T-helper 2 cell (primary cell): ENCODE measurements around the gene HNRNPUL2.
"Not testable (repeated sequence)": the region's sequence is repeated elsewhere in the genome, so short reads cannot be mapped to it uniquely, and the experiment has no call there.

Source experiments
- DNase-seq, 5 experiments: peaks; one replicate each; pipeline versions ENCODE4 v3.0.0 to v3.0.0-alpha.2; 2012 to 2022

HNRNPUL2 gene

DNA sequence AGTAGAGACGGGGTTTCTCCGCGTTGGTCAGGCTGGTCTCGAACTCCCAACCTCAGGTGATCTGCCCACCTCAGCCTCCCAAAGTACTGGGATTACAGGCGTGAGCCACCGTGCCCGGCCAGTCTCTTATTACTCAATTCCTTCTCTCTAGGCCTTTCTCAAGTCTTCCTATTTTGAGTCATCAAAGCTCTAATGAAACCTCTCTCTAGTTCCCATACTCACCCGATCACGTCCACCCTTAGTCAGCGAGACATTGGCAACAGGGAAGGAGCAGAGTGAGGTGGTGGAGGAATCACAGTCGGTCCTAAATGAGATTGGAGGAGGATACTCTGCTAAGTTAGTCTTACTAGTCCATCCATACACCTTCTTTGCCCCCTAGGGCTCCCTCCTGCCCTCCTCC is 25.0 kb downstream of the HNRNPUL2 start:
- no peak for DNase-seq

- peak; percentile 40 to 78 (median 55) for DNase-seq
Observed at GRCh38 chr11:62694455-62695167, 32.6 kb downstream of the HNRNPUL2 start.

DNA sequence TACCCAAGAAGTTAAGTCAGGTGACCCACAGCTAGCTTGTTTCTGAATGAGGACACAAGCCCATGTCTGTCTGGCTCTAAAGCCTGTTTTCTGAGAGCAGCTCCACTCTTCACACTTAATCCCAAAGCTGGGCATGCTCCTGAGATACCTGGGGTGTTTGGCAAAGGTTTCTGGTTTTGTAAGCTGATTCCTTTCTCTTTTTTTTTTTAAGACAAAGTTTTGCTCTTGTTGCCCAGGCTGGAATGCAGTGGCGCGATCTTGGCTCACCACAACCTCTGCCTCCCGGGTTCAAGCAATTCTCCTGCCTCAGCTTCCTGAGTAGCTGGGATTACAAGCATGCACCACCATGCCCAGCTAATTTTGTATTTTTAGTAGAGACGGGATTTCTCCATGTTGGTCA is 33.6 kb downstream of the HNRNPUL2 start:
- DNase-seq: not testable (repeated sequence)

DNA sequence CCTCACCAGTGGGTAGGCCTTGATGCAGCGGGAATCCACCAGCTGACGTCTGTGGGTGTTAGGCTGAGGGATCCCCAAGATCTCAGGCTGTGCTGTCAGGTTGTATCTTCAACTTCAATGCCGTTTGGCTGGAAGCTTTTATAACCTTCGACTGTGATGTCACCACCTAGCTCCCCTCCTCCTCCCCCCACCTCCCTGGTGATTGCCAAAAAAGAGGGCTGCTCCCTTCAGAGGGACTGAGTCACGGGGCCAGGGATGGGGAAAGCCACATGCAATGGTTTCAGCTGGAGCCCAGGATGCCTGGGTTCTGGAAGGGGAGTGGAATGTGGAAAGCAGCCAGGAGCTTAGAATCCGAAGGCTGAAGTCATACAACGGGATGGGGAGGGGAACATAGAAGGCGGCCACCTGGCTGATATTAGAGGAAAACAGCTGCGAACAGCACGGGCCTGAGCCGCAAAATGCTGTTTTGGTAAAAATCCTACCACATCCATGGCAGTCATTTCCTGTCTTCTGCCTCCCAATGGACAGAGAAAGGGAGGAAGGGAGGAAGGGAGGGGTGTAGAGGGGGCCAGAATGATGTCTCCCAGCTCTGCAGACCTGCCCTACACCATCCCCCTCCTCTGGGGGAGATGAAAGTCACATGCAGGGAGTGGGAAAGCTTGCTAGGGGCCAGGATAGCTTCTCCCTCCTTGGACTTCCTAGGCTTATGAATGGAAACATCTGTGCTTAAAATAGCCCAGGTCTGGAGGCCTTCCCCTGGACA is 37.7 kb downstream of the HNRNPUL2 start, which contains the start of gene LRRN4CL:
LRRN4CL (minus strand) TSS at position 110 of the 763 bp plus-strand sequence. CDS start 1,022 bp downstream, outside the sequence.
- DNase-seq: no peak

DNA sequence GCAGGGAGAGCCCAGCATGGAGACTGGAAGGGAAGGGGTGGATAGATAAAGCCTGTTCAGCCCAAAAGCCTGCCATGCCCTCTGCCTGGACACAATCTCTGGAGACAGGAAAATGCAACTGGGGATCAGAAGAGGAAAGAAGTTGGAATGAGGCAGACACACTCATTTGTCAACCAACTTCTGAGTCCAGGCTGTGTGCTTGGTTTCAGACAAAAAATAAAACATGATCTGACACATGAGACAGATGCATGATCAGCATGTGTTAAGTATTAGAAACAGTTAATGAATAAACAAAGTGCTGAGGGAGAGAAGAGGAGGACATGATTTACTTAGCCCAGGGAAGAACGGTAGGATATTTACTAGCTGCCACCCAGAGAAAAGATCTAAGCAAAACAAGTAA is 38.8 kb downstream of the HNRNPUL2 start:
- no peak for DNase-seq

- no peak for DNase-seq
Observed at GRCh38 chr11:62687508-62688396, 39.5 kb downstream of the HNRNPUL2 start.

GRCh38 chr11:62682518-62682917 is 44.7 kb downstream of the HNRNPUL2 start:
- no peak for DNase-seq

- peak in 1 of 5 experiments; percentile 79 for DNase-seq
Observed at GRCh38 chr11:62680825-62681240, 46.4 kb downstream of the HNRNPUL2 start.

- peak; percentile 61 to 89 (median 80) for DNase-seq
Observed at GRCh38 chr11:62678770-62679696, 48.2 kb downstream of the HNRNPUL2 start, which contains the start of gene UBXN1. Gene UBXN1 (minus strand): TSS chr11:62679073. CDS start chr11:62678923, 150 bp downstream.

DNA sequence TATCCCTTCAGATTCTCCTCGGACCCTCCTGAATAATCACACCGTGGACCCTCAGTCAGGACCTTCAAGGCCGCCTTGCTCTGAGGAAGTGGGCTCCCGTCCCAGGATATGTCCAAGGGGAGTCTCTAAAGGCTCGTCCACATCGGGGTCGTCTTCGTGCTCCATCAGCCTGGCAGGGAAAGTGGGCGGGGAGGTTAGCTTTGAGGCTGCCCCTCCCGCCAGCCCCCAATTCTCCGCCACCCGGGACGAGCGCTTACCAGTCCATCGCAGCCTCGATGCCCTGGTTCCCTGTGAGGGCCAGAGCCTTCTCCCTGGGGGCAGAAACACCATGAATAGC is 48.9 kb downstream of the HNRNPUL2 start:
- no peak for DNase-seq

DNA sequence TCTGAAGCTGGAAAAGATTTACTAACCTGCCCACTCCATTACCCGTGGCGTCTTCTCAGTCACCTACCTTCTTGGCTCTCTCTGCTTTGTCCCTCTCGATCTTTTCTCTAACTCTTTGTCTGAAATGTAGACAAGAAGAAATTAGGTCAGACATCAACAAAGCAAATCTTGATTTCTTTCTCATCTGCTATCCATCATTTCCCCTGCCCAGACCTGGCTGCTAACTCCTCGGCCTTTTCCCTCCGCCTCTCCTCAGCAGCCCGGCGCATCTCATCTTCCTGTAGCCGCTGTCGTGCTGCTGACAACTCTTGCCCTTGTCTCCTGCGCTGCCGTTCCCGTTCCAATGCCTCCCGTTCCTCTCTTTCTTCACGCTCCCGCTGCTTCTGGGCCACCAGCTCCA is 49.5 kb downstream of the HNRNPUL2 start:
- no peak for DNase-seq

GRCh38 chr11:62677156-62677555 is 50.1 kb downstream of the HNRNPUL2 start:
- DNase-seq: no peak

- DNase-seq: no peak
Observed at GRCh38 chr11:62676698-62677097, 50.6 kb downstream of the HNRNPUL2 start.

DNA sequence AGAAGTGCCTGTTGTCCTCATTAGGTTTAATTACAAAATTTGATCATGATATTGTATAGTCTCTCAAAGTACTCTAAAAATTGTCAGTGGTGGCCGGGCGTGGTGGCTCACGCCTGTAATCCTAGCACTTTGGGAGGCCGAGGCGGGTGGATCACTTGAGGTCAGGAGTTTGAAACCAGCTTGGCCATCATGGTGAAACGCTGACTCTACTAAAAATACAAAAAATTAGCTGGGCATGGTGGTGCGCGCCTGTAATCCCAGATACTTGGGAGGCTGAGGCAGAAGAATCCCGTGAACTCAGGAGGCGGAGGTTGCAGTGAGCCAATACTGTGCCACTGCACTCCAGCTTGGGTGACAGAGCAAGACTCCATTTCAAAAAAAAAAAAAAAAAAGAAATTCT is 51.8 kb downstream of the HNRNPUL2 start:
- not testable (repeated sequence) for DNase-seq

DNA sequence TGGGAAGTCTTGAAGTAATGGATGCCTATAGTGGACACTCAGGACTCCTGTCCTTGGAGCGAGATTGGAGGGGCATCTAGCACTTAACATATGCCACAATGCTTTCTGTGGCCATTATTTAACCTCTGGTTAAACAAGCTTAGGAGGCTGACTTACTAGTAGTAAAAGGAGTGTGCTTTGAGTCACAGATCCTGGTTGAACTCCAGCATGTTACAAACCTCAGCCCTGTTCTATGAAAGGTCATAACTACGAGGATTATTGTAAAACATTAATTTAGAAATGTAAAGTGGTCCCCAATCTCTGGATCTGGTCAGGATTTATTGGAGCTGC is 54.1 kb downstream of the HNRNPUL2 start:
- DNase-seq: no peak

DNA sequence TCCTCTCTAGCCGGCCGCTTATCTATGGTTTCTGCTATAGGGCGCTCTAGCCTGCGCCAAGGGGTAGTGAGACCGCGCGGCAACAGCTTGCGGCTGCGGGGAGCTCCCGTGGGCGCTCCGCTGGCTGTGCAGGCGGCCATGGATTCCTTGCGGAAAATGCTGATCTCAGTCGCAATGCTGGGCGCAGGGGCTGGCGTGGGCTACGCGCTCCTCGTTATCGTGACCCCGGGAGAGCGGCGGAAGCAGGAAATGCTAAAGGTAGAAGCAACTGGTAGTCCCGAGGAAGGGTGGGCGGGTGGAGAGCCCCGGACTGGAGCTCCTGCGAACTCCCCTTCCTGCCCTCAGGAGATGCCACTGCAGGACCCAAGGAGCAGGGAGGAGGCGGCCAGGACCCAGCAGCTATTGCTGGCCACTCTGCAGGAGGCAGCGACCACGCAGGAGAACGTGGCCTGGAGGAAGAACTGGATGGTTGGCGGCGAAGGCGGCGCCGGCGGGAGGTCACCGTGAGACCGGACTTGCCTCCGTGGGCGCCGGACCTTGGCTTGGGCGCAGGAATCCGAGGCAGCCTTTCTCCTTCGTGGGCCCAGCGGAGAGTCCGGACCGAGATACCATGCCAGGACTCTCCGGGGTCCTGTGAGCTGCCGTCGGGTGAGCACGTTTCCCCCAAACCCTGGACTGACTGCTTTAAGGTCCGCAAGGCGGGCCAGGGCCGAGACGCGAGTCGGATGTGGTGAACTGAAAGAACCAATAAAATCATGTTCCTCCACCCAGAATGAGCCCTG is 55.5 kb downstream of the HNRNPUL2 start, which contains the start of the genes LBHD1 and UQCC3:
LBHD1 (minus strand) TSS at position 660 of the 782 bp plus-strand sequence. CDS start 2,236 bp downstream, outside the sequence.
UQCC3 (plus strand) TSS at position 66 of the 782 bp plus-strand sequence; CDS start at position 139, 73 bp downstream.
- DNase-seq: peak; percentile 30 to 83 (median 60)

GRCh38 chr11:62671236-62671607 is 56.0 kb downstream of the HNRNPUL2 start:
- DNase-seq: peak in 3 of 5 experiments; percentile 27 to 71 (median 50)

DNA sequence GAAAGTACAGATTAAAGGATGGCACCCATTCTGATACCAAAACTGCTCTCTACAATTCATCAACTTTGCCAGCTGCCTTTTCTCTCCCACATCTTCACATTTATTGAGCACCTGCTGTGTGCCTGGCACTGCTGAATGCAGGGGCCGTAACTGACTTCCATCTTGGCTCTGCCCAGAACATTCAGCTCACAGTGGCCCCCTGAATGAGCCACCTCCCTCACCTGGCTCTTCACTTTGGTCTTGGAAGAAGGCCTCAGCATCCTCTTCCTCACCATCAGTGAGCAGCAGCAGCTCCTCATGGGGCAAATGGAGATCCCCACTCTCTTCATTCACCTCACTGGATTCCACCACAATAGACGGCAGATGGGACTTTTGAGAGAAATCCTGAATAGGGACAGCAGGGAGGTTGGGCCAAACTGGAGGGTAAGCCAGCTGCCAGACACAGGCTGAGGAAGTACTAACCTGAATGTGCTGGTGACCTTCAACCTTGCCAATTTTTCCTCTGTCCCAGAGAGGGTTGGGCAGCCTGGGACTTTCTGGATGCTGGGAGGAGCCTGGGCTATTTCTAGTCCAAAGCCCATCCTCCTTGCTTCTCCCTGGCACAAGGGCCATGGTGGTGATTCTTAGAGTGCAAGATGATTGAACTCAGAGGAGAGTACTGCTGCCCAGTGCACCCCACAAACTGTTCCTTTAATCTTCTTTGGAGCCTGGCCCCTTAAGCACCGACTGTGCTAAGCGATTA is 57.7 kb downstream of the HNRNPUL2 start:
- no peak for DNase-seq

DNA sequence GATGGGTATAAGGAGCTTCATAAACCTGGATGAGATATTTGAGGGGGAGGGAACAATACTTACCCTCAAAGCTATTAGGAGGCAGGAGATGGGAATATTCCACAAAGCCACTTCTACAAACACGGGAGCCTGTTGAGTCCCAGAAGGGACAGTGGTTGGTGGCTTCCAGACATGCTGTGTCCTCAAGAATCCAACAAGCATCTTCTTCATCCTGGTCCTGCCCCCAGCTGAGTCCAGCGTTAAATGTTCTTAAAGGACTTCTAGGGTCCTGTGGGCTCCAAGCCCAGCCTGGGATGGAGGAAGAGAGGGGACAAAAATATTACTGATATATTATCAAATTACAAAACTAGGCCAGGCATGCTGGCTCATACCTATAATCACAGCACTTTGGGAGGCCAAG is 59.8 kb downstream of the HNRNPUL2 start:
- no peak for DNase-seq
